Transverse colon (tissue), 4 donors: Measurements from ENCODE around the gene HAND2. TPM values are rescaled to one million over a fixed set of nuclear protein-coding genes. Genes with fewer than 3 reads are reported as not detected.
A peak's percentile ranks its signal among the peaks of the same experiment; 100 is the strongest.

Experiments
- DNase-seq: peaks from one replicate; pipeline ENCODE4 v3.0.0-alpha.2; 2019
- H3K27ac ChIP-seq, 4 donors: fragments of 200-600 bp; sonication (generic); 2 replicates each; pipeline ENCODE4 v1.5.1; 2016 to 2018; ENCODE audit warnings: inconsistent platforms in 4 of 4
- H3K27me3 ChIP-seq: fragments of 200-600 bp; sonication (generic); 2 replicates; pipeline ENCODE4 v1.5.1; 2017; ENCODE audit warnings: inconsistent platforms
- H3K36me3 ChIP-seq, 4 donors: fragments of 200-600 bp; sonication (generic); 2 replicates each; pipeline ENCODE4 v1.5.1; 2017 to 2019; ENCODE audit warnings: inconsistent platforms in 4 of 4
- H3K4me1 ChIP-seq, 4 donors: fragments of 200-600 bp; sonication (generic); 2 replicates each; pipeline ENCODE4 v1.5.1; 2017 to 2020; ENCODE audit warnings: inconsistent platforms in 4 of 4
- H3K4me3 ChIP-seq, 4 donors: fragments of 200-600 bp; sonication (generic); 1 replicate in 1 of 4; 2 replicates in 3 of 4; pipeline versions ENCODE4 v1.5.1 to v1.6.1; 2017 to 2019; ENCODE audit warnings: inconsistent platforms in 4 of 4
- H3K9me3 ChIP-seq, 2 donors: fragments of 200-600 bp; sonication (generic); 2 replicates each; pipeline ENCODE4 v1.5.1; 2017 to 2019; ENCODE audit warnings: inconsistent platforms in 2 of 2
- CTCF ChIP-seq, 5 experiments: fragments of 200-600 bp in 3 of 5; fragments of 450-650 bp in 2 of 5; sonication (generic) in 3 of 5; IDR thresholded peaks; 1 replicate in 2 of 5; 2 replicates in 3 of 5; pipeline ENCODE4 v1.5.1; 2016 to 2017; ENCODE audit warnings: antibody characterized with exemption in 5 of 5, inconsistent platforms in 3 of 5, mild to moderate bottlenecking in 2 of 5, moderate library complexity in 1 of 5
- EP300 ChIP-seq: sonication (generic); formaldehyde crosslinking; IDR thresholded peaks from one replicate; pipeline ENCODE4 v1.6.1; 2017; ENCODE audit warnings: antibody characterized with exemption, low read depth
- POLR2A ChIP-seq: fragments of 450-650 bp; IDR thresholded peaks from one replicate; pipeline ENCODE4 v1.6.1; 2016; ENCODE audit warnings: antibody characterized with exemption, mild to moderate bottlenecking, moderate library complexity
- POLR2AphosphoS5 ChIP-seq, 3 donors: sonication (generic); formaldehyde crosslinking; IDR thresholded peaks; one replicate each; pipeline ENCODE4 v1.6.1; 2016; ENCODE audit warnings: antibody characterized with exemption in 3 of 3
- WGBS, 2 donors: methylation state at CpG; one replicate each; pipeline ENCODE4 v1.1.5; 2018; ENCODE audit warnings: low coverage in 1 of 2; 5-methylcytosine and 5-hydroxymethylcytosine counted together
- in situ Hi-C, 4 donors: fragments of 200-750 bp; cut with MboI; loops; one replicate each; pipeline versions ENCODE4 v1.15.0 to v1.15.1; 2017; ENCODE audit warnings: low sequenced_read_pairs in 3 of 4, low pct_ligation_motif_present in 1 of 4, low pct_unique_long_range_greater_than_20kb in 1 of 4
- intact Hi-C: fragments of 100-400 bp; cut with DNase I; formaldehyde crosslinking; loops from one replicate; pipeline ENCODE4 v1.15.1; 2023; ENCODE audit warnings: low total_unique reads
- total RNA-seq, 4 donors: library from RNA; depleted of rRNA; stranded (reverse); fragments of >200 nt; gene quantifications; one replicate each; pipeline ENCODE4 v1.1.0, GENCODE V29; 2016

Gene HAND2
- total RNA-seq, 4 donors from 2014 or later = 24.6 to 87.6 (median 40.9) TPM

- peaks cover 96% of the 10 kb centered on the region for H3K27me3 ChIP-seq
- in situ Hi-C loops (loop anchor here (10.0 to 25.0 kb wide), 3 partner anchors 247 to 655 kb away; no protein-coding TSS in a partner anchor), intact Hi-C loops (no loop called here)
- H3K4me3 ChIP-seq = peak overlapping the region in 2 of 4 donors; percentile 36 to 58
- peaks cover 3 to 18% (median 5%) of the 10 kb centered on the region in 4 donors for H3K4me1 ChIP-seq
- DNase-seq = no peak
- peak overlapping the region; percentile 3 to 86 (median 78) for H3K27ac ChIP-seq
- WGBS, 2 donors = 72 to 84% methylated on average over 5 to 27 of the region's 27 CpGs
- TF ChIP-seq POLR2A = no peak
- no peak for TF ChIP-seq EP300
- no peak for TF ChIP-seq CTCF (IDR thresholded peaks at IDR 0.05)
- TF ChIP-seq POLR2AphosphoS5 (IDR thresholded peaks at IDR 0.05) = no peak
- H3K9me3 ChIP-seq = no peaks in the 10 kb centered on the region
- no peaks in the 10 kb centered on the region for H3K36me3 ChIP-seq
Observed at GRCh38 chr4:173507471-173508385, 22.3 kb downstream of the HAND2 start.

GRCh38 chr4:173506597-173507211 is 23.3 kb downstream of the HAND2 start:
- WGBS, 2 donors = 50 to 60% methylated on average over 1 to 35 of the region's 35 CpGs
- DNase-seq = no peak
- Histone ChIP-seq H3K36me3 (no peaks in the 10 kb centered on the region), H3K9me3 (no peaks in the 10 kb centered on the region), H3K4me3 (peak overlapping the region in 1 of 4 donors; percentile 10), H3K4me1 (peaks cover 3 to 18% (median 5%) of the 10 kb centered on the region in 4 donors), H3K27me3 (peaks cover 96% of the 10 kb centered on the region), H3K27ac (peak overlapping the region in 3 of 4 donors; percentile 77 to 86 (median 78))
- intact Hi-C loops (no loop called here), in situ Hi-C loops (loop anchor here (10.0 to 25.0 kb wide), 3 partner anchors 248 to 656 kb away; no protein-coding TSS in a partner anchor)
- TF ChIP-seq CTCF (IDR thresholded peaks at IDR 0.05) (no peak), EP300 (no peak), POLR2A (no peak), POLR2AphosphoS5 (IDR thresholded peaks at IDR 0.05) (no peak)

- H3K9me3 ChIP-seq = no peaks in the 10 kb centered on the region
- peaks cover 96% of the 10 kb centered on the region for H3K27me3 ChIP-seq
- TF ChIP-seq CTCF (IDR thresholded peaks at IDR 0.05) = peak; percentile 69 to 78 (median 71)
- TF ChIP-seq POLR2A = no peak
- TF ChIP-seq EP300 = no peak
- 15 to 17% methylated on average over 6 to 9 of the region's 9 CpGs for WGBS, 2 donors
- intact Hi-C loops = no loop called here
- peak; percentile 63 for DNase-seq
- in situ Hi-C loops = loop anchor here (10.0 to 25.0 kb wide), 3 partner anchors 249 to 656 kb away; no protein-coding TSS in a partner anchor
- peaks cover 3 to 18% (median 5%) of the 10 kb centered on the region in 4 donors for H3K4me1 ChIP-seq
- no peak overlapping the region for H3K4me3 ChIP-seq
- H3K36me3 ChIP-seq = no peaks in the 10 kb centered on the region
- H3K27ac ChIP-seq = peak overlapping the region in 3 of 4 donors; percentile 9 to 78 (median 11)
Observed at GRCh38 chr4:173505924-173506518, 24.0 kb downstream of the HAND2 start.

GRCh38 chr4:173504181-173504503 is 25.9 kb downstream of the HAND2 start:
- Histone ChIP-seq H3K4me1 (peaks cover 3 to 18% (median 5%) of the 10 kb centered on the region in 4 donors), H3K4me3 (no peak overlapping the region), H3K27ac (no peak overlapping the region), H3K36me3 (no peaks in the 10 kb centered on the region), H3K9me3 (no peaks in the 10 kb centered on the region), H3K27me3 (peaks cover 91% of the 10 kb centered on the region)
- TF ChIP-seq CTCF (IDR thresholded peaks at IDR 0.05) (no peak), POLR2A (no peak), EP300 (no peak), POLR2AphosphoS5 (IDR thresholded peaks at IDR 0.05) (no peak)
- WGBS, 2 donors = 59% methylated on average over 7 of the region's 7 CpGs; no CpG with 5 or more reads in 1 of the 2 donors
- intact Hi-C loops = no loop called here
- in situ Hi-C loops = loop anchor here (10.0 to 25.0 kb wide), 3 partner anchors 251 to 658 kb away; no protein-coding TSS in a partner anchor
- DNase-seq = no peak
